HG02678 (cell line): ENCODE results near the gene MYLK2.

Experiments used
- ATAC-seq: cut with Tn5 transposase; IDR thresholded peaks from one replicate; pipeline ENCODE4 v1.9.1; 2021; ENCODE audit warnings: mild to moderate bottlenecking, moderate library complexity; ENCODE audit not compliant: unreplicated experiment

MYLK2 gene

DNA sequence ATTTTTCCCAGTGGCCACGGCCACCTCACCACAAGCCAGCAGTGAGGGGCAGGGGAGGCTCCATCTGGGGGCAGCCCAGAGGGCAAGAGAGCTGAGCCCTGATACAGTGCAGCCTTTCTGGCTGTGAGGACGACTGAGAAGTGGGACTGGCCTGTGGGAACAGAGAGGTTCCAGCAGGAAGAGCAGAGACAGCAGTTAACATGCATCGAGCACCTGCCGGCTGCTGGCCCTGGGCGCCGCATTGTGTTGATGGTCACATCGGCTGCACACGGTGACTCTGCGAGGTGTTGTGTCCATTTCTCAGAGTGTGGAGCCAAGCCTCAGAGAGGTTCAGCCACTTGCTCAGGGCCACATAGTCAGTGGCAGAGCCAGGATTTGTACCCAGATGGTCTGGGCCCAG lies 16.4 kb downstream of the MYLK2 start:
- ATAC-seq = no peak

DNA sequence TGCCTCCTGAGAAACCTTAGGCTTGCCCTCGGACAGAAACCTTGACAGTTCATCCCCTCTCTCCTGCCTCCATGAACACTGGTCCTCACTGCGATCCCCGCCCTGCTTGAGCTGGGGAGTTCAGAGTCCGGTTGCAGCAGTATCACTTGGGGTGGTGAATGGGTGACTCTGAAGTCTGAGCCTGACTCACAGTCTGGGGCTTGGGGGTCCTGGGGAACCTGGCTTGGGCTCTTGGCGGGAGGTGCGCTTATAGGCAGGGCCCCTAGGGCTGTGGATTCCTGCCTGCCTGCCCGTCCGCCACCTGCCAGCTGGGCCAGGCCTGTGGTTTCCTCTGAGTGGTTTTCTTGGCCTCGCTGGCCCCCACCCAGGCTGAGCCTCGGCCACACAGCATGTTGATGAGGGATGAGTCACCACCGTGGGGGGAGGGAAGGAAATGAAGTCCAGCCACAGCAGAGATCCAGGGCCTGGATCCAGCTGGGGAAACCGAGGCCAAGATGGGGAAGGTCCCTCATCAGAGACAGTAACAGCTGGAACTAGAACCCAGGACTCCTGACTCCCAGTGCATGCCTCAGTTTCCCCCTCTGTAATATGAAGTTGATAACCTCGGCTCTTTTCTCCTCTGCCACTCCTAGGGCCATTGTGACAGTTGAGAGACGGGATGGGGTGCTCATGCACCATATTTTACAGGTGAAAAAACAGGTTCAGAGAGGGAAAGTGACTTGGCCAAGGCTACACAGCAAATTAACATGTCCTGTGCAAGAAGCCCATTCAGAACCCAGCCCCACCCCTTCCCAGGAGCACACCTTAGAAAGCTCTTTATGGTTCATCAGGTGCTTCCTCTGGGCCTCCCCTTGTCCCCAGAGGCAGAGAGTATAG lies 17.1 kb downstream of the MYLK2 start:
- ATAC-seq = peak; percentile 70

DNA sequence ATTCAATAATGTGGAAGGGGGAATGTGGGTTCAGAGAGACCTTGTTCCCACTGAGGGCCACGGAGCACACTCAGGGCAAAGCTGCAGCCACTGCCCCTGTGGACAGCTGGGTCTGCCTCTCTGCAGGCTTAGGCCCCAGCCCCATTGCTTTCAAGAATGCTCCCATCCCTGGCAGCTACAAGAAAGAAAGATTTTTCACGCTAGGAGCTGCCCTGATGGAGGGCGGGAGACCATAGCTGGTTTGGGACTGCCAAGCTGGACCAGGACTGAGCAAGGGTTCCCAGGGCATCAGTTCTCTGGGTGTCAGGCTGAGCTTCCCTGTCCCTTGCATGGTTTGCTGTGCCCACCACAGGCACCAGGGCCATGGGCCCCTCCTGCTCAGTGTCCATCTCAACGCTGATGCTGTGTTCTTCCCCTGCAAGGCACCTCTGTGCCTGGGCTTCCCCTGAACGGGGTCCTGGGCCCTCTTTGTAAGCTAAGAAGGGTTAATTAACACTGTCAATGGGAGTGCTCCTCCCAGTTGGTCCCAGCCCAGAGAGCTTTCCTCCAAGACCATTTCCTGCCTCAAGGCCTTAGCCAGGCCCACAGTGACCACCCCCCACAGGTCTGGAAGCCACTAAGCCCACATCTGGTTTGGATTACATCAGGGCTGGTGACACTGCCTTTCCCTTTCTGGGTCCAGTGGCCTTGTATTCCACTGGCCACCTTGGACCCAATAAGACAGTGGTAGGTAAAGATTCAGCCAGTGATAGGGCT lies 17.9 kb downstream of the MYLK2 start:
- no peak for ATAC-seq

DNA sequence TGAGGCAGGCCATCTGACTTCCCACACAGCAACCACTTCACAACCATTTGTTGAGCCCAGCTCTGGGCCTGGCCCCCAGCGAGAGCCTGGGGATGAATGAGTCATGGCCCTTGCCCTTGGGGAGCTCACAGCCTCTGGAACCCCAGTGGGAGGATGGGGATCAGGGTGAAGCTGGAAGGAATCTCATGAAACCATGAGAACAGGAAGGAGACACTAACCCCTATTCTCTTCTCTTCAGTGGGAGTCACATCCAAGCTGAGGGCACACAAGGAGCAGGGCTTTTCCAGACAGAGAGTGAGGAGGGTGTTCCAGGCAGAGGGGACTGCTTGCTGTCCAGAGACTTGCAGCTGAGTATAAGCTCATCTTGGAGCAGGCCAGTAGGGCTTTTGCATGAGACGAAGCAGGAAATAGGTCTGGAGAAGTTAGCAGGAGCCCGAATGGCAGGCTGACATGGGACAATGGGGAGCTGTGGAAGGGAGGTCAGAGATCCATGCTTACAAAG lies 18.8 kb downstream of the MYLK2 start:
- ATAC-seq = no peak

DNA sequence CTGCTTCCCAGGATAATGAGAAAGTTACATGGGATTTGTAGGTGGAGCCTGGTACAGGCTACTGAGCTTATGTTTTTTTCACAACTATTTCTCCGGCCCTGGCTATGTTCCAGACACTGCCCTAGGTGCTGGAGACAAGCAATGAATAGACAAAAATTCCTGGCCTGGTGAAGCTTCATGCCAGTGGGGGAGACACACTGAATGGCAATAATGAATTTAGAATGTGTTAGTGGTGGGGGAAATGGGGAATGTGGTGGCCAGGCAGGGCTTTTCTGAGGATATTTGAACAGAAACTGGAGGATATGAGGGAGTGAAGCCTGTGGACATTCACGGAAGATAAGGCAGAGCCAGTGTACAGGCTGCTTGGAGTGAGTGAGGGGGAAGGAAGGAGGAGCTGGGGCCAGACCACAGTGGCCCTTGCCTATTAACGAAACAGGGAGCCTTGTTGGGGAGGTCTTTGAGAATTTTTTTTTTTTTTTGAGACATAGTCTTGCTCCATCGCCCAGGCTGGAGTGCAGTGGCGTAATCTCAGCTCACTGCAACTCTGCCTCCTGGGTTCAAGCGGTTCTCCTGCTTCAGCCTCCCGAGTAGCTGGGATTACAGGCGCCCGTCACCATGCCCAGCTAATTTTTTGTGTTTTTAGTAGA lies 19.6 kb downstream of the MYLK2 start:
- ATAC-seq = no peak

DNA sequence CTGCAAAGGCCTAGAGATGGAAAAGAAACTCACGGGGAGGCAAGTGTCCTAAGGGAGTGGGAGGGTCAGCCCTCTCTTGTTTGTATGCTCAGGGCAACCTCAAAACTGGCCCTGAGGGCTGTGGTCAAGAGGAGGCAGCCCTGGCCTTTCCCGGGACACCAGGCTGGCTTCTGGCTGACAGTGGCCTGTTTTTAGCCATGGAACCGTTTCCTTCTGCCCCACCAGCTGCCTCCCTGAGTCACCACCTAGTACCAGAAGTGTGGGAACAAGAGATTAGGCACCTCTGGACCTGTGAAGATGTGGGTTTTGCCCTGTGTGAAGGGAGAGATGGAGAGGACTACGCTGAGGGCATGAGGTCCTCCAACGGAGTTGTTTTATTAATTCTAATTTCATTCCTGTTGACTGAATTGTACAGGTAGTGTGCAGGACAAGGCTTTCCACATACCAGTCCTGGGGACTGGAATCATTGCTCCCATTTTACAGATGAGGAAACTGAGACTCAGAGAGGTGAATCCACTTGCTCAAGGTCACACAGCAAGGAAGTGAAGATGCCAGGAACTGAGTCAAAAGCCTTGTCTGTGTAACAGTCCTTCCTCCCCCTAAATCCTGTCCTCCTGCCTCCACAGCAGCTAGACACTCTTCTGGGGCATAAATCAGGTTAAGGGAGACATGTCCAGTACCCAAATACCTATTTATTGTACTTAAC lies 20.8 kb downstream of the MYLK2 start:
- no peak for ATAC-seq

DNA sequence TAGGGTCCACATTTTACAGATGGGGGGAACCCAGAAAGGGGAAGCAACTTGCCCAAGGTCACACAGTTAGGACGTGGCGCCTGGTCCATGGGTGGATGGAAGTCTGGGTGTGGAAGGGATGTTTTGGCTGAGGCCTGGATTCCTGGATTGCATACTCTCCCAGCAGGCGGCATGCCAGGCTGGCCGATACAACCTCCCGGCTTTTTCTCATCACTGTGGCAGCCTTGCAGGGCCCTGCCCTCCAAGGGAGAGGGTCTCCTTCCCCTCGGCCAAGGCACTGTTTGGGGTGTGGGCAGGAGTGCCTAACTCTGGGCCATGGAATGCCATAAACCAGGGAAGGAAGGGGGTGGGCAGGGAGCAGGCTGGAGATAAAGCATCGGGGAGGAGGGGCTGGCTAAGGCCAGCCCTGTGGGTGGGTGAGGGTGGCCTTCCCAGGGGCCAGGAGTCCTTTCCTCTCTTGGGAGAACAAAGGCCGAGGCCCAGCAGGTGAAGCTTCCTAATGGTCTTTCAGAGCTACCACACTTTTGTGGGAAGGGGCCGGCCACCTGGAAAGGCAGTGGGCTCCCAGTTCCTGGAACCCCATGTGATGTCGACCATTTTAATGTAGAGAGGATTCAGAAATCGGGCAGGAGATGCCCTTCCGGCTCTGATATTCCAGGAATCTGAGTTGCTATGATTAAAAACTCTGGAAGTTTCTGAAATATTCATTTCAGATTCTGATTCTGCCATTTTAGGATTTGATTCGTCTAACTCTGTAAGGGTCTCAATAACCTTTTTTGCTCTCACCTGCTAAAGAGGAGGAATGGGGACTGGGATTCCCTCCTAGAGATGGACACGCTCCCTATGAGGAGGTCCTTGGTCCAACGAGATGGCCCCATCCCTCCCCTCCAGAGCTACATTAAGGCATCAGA lies 22.0 kb downstream of the MYLK2 start:
- ATAC-seq = no peak

DNA sequence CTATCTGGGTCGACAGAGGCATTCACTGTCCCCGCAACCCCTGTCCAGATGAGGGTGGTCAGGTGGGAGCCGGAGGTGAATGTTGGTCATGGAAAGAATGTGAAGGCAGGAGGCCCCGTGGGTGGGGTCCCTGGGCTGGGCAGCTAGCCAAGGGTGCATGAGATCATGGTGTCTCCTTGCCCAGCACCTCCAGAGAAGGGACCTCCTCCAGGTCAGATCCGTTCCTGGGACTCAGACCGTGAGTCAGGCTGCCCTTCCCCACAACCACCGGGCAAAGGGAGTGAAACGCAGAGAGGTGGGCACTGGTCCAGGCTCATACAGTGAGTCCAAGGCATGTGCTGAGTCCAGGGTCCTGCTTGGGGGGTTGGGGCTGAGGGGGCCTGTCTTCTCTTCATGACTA lies 22.8 kb downstream of the MYLK2 start:
- ATAC-seq = no peak

DNA sequence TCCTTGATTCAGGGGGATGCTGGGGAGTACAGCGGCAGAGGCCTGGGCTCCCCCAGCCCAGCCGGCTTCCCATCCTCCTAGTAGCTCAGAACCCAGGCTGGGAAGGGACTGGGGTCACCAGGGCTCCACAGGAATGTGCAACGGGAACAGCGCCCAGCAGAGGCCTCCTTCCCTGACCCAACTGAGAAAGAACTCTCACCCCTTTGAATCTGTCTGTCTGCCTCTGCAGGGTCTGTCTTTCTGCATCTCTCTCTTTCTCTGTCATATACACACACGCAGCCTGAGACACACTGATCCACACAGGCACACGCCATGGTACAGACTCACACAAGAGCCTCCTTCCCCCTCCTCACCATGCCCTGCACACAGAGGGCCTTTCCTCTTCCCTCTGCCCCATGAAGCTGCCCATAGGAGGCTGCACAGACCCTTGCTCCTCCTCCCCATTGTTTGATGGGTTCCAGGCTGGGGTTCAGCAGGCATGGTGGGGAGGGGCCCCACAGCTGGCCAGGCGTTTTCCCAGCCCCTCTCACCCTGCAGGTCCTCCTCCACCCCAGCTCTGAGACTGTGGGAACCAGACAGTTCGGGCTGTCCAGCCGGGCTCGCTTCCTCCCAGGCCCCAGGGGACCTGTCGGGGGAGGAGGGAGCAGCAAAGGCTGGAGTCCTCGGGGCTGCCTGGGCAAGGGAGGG lies 23.5 kb downstream of the MYLK2 start:
- no peak for ATAC-seq

DNA sequence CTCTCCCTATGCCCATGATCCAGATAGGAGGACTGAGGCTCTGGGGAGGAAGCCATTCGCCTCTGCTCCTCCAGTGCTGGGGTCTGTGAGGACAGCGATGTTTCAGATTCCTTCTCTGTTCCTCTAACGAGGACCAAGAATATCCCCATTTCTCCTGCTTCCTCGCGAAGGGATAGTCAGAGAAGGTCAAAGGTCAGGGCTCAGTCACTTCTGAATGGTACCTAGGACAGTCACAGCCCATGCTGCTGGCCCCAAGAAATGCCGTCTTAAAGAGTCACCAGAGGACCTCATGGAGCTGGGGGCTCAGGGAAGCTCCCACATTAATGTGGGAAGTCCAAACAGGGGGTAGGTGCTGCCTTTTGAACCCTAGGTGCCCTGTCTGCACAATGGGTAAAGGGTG lies 24.1 kb downstream of the MYLK2 start:
- ATAC-seq = no peak

DNA sequence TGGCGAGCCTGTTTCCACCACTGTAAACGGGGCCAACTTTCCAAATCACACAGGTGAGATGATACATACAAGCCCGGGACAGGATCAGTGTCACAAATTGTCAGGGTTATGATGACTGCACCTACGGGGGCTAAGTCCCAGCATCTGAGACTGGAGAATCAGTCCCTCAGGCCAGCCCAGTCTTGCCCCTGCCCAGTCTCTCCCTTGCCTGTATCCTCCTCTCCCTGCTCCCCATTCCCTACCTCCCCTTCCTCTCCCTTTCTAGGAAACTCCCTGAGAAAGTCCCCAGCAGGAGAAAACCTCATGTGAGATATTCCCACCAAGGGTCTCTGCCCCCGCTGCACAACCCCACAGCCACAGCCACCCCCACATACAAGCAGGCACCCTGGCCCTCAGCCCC lies 24.7 kb downstream of the MYLK2 start:
- ATAC-seq = no peak

DNA sequence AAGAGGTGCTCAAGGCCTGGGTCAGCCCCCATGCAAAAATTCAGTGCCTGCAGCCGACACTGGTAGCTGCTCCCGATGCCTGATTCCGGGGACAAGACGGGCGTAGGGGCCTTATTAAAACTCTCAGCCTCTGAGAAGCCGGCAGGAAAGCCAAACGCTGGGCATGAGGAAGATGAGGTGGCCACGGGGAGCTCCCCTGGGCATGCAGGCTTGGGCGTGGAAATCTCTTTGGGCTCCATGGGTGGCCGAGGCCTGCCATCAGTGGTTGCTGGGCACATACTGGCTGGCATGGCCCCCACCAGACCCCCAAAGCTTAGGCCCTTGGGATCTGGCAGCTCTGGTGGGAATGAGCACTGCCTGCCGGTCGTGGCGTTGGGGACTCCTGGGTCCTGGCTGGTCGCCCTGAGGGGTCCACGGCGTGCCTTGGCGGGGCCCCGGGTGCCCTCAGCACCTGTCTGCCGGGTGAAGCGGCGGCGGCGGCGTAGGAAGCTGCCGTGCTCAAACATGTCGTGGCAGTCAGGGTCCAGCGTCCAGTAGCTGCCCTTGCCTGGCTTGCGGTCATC lies 25.7 kb downstream of the MYLK2 start:
- no peak for ATAC-seq

DNA sequence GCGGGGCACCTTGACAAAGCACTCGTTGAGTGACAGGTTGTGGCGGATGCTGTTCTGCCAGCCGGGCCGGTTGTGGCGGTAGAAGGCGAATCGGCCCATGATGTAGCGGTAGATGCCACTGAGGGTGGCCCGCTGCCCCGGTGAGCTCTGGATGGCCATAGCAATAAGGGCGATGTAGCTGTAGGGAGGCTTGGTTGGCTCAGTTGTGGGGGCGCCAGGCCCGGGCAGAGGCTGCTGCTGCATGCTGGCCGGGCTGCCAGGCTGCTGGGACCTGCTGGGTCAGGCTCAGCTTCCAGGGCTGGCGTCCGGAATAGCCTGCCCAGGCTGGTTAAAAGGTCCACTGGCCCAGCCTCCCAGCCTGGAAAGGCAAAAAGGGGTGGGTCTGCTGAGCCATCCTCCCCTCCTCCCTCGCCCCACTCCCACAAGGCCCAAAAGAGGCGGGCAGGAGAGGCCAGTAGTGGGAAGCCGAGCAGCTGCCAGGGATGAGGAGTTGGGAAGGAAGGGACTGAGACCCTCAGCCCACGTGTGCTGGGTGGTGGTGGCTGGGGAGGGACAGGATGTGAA lies 26.2 kb downstream of the MYLK2 start, which contains the start of gene FOXS1:
Gene FOXS1, minus strand, starts transcription at position 305 of the 564 bp plus-strand sequence. Its CDS starts 62 bp downstream, at position 243.
- ATAC-seq = no peak

DNA sequence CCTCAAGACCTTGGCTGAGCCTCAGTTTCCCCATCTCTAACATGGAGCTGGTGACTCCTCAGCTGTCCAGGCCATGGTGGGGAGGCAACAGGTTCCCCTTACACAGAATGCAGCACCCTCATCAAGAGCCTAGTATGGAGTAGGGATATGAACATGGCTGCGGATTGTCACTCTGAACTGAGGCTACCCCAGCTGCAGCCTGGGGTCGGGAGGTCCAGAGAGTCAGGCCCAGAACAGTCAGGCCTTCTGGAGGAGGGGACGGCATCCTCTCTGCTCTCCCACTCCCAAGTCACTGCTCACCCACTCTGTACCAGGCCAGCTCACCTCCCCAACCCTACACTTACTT lies 27.6 kb downstream of the MYLK2 start:
- no peak for ATAC-seq

DNA sequence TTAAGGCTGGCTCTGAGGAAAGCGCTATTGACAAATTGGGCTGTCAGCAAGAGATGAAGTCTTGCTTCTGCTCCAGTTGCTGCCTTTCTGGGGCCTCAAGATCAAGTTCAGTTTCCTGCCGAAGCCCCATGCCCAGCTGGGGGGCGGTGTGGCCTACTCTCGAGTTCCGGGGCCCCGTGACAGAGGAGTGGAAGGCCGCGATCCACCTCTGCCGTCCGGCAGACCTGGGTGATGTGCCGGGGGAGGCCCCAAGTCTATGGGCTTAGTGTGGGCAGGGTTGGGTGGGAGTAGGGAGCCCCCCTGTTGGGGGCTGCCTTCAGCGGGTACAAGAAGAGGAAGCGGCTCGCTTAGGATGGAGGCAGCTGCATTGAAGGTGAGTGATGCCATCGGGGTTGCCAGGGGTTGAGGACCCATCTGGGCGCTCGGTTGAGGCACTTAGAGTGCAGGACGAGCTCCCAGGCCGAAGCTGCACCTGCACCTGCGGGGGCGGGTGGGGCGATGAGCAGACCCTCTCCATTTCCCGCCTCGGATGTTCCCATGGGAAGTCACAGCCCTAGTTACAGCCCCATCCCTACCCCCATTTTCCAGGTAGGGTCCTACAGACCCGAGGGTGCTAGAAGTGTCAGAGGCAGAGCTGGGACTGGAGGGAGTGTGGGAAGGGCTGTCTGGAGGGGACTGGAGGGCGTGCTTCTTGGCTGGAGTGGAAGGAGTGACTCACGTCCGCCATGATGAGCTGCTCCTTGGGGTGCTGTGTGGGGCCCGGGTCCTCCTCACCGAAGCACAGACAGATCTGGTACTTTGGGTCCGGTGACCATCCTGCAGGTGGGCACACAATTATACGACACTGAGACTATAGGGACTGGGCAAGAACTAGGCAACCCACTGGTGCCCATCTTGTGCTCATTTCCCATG lies 29.2 kb downstream of the MYLK2 start:
- no peak for ATAC-seq

DNA sequence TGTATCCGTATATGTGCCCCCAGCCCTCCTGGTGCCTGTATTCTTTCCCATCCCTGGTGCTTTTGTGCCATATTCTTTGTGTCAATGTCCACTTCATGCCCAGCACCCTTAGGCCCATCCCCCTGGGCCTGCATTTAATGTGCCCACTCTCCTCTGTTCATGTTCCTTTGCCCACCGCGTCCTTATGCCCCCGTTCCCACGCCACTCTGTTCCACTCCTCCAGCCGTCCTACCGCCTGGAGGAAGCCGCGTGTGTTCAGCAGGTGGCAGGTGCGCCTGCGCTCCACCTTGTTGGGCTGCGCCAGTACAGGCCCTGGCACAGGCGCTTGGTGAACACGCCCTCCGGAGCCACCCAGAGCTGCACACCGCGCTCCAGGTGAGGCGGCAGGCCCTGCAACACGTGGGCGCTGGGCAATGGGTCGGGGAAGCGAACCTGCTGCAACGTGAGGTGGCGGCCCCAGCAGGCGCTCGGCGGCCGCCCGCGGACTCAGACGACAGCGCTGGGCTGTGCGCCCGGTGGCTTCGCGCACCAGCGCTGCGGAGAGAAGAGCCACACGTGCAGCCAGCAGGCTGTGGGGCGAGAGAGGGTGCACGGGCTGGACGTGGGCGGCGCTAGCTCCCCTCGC lies 30.3 kb downstream of the MYLK2 start:
- ATAC-seq = no peak
